C4-2B (cell line): ENCODE results near the gene ZNF26.

Experiments
- CTCF ChIP-seq: fragments of 450-650 bp; conservative IDR thresholded peaks from 2 replicates; pipeline ENCODE4 v1.5.1; 2017; ENCODE audit warnings: mild to moderate bottlenecking
- ZFX ChIP-seq: fragments of 450-650 bp; IDR thresholded peaks from 2 replicates; pipeline ENCODE4 v1.6.1; 2017

GRCh38 chr12:132951649-132952048 lies 34.5 kb upstream of the ZNF26 start:
- TF ChIP-seq CTCF, result no peak
- no peak for TF ChIP-seq ZFX
